ENCODE results near the gene ENOX2. TPM values are rescaled to one million over a fixed set of nuclear protein-coding genes. Genes with fewer than 3 reads are reported as not detected.

Gene ENOX2
- total RNA-seq, 1 donor from 2014 or later: 8.1 TPM

GRCh38 chrX:130770615-130771014 lies 132.4 kb downstream of the ENOX2 start:
- DNase-seq (ENCODE audit: low read depth): no peak
- H3K4me3 ChIP-seq (ENCODE audit: low read depth, low read length): no peak overlapping the region
- TF ChIP-seq CTCF (conservative IDR thresholded peaks at IDR 0.05; ENCODE audit: low read depth, low read length): no peak

DNA sequence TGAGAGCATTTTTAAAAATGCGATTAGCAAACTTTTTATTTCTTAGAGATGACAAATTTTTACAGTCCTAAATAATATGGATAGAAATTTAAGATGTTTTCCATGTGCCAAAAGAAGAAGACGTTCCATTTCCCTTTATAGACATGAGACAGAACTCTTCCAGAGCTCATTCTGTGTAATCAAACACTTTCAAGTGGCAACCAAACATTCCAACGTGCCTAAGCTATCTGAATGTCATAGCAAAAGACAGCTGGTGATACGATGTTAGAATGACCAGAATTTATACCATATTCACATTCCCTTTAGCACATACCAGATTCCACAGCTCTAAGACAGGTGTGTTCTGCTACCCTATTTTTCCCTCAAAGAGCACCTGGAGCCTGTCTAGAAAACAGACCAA lies 133.2 kb downstream of the ENOX2 start:
- no peak for DNase-seq (ENCODE audit: low read depth)
- TF ChIP-seq CTCF (conservative IDR thresholded peaks at IDR 0.05; ENCODE audit: low read depth, low read length): no peak
- no peak overlapping the region for H3K4me3 ChIP-seq (ENCODE audit: low read depth, low read length)

GRCh38 chrX:130758072-130758471 lies 144.9 kb downstream of the ENOX2 start:
- no peak overlapping the region for H3K4me3 ChIP-seq (ENCODE audit: low read depth, low read length)
- TF ChIP-seq CTCF (conservative IDR thresholded peaks at IDR 0.05; ENCODE audit: low read depth, low read length): no peak
- DNase-seq (ENCODE audit: low read depth): no peak

- DNase-seq (ENCODE audit: low read depth): no peak
- no peak for TF ChIP-seq CTCF (conservative IDR thresholded peaks at IDR 0.05; ENCODE audit: low read depth, low read length)
- H3K4me3 ChIP-seq (ENCODE audit: low read depth, low read length): no peak overlapping the region
These were observed 146.8 kb downstream of the ENOX2 start for GRCh38 chrX:130756233-130756632.

DNA sequence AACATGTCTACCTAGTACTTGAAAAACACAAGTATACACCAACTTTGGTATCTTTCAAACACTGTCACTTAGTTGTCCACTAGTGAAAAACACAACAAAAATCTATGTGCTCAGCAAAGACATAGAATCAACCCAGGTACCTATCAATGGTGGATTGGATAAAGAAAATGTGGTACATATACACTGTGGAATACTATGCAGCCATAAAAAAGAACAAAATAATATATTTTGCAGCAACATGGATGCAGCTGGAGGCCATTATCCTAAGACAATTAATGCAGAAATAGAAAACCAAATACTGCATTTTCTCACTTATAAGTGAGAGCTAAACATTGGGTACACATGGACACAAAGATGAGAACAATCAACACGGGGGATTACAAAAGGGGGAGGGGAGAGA lies 148.7 kb downstream of the ENOX2 start:
- DNase-seq (ENCODE audit: low read depth): no peak
- H3K4me3 ChIP-seq (ENCODE audit: low read depth, low read length): no peak overlapping the region
- TF ChIP-seq CTCF (conservative IDR thresholded peaks at IDR 0.05; ENCODE audit: low read depth, low read length): no peak

- no peak for DNase-seq (ENCODE audit: low read depth)
- H3K4me3 ChIP-seq (ENCODE audit: low read depth, low read length): no peak overlapping the region
- TF ChIP-seq CTCF (conservative IDR thresholded peaks at IDR 0.05; ENCODE audit: low read depth, low read length): no peak
These were observed 156.2 kb downstream of the ENOX2 start for GRCh38 chrX:130746709-130747342.

- H3K4me3 ChIP-seq (ENCODE audit: low read depth, low read length): no peak overlapping the region
- TF ChIP-seq CTCF (conservative IDR thresholded peaks at IDR 0.05; ENCODE audit: low read depth, low read length): no peak
- DNase-seq (ENCODE audit: low read depth): no peak
These were observed 156.9 kb downstream of the ENOX2 start for GRCh38 chrX:130746077-130746476.

All from epithelial cell of proximal tubule (primary cell).